Osteocyte (in vitro differentiated cells): ENCODE data around the gene GRM4. TPM values are rescaled to one million over a fixed set of nuclear protein-coding genes. Genes with fewer than 3 reads are reported as not detected.
"Not testable (repeated sequence)": the region's sequence is repeated elsewhere in the genome, so short reads cannot be mapped to it uniquely, and the experiment has no call there.

Source experiments
- DNase-seq: peaks from one replicate; pipeline ENCODE4 v3.0.0; 2021; ENCODE audit warnings: mixed read lengths; ENCODE audit not compliant: unreplicated experiment; ENCODE audit errors: extremely low spot score
- H3K27ac Mint-ChIP-seq: one replicate; pipeline ENCODE4 v1.8.0; 2021; ENCODE audit warnings: mild to moderate bottlenecking, mixed read lengths; ENCODE audit not compliant: unreplicated experiment
- H3K27me3 Mint-ChIP-seq: one replicate; pipeline ENCODE4 v1.8.0; 2021; ENCODE audit warnings: mixed read lengths; ENCODE audit not compliant: unreplicated experiment
- H3K36me3 Mint-ChIP-seq: one replicate; pipeline ENCODE4 v1.8.0; 2021; ENCODE audit warnings: mixed read lengths; ENCODE audit not compliant: unreplicated experiment
- H3K4me1 Mint-ChIP-seq: one replicate; pipeline ENCODE4 v1.8.0; 2021; ENCODE audit warnings: mixed read lengths; ENCODE audit not compliant: unreplicated experiment
- H3K4me3 Mint-ChIP-seq: one replicate; pipeline ENCODE4 v1.8.0; 2021; ENCODE audit warnings: mild to moderate bottlenecking, moderate library complexity, mixed read lengths; ENCODE audit not compliant: unreplicated experiment
- H3K9me3 Mint-ChIP-seq: one replicate; pipeline ENCODE4 v1.8.0; 2021; ENCODE audit warnings: mixed read lengths; ENCODE audit not compliant: unreplicated experiment
- CTCF ChIP-seq: fragments of 200-600 bp; sonication (generic); IDR thresholded peaks from 2 replicates; pipeline ENCODE4 v1.5.0; 2021; ENCODE audit warnings: antibody characterized with exemption, mild to moderate bottlenecking, moderate library complexity
- long read RNA-seq: library from polyadenylated mRNA; unstranded; transcript quantifications from one replicate; pipeline ENCODE4 v2.0.0, GENCODE V29; 2021
- total RNA-seq: library from RNA; stranded (reverse); gene quantifications from 2 replicates; pipeline ENCODE4 v1.2.1, GENCODE V29; 2021

Gene GRM4
- 0.18 and 0.40 TPM in 2 replicates for total RNA-seq
- long read RNA-seq: 0 reads

GRCh38 chr6:34146021-34146782 is at the start of gene GRM4:
Gene GRM4, minus strand, starts transcription at chr6:34146087. Its CDS starts 12,591 bp downstream, at chr6:34133496.
- peak within 1 kb of the TSS; percentile 74 for H3K4me3 Mint-ChIP-seq
- TF ChIP-seq CTCF: no peak

GRCh38 chr6:34194772-34195171 is 48.9 kb upstream of the GRM4 start:
- no peak overlapping the region for H3K27ac Mint-ChIP-seq
- no peaks in the 10 kb centered on the region for H3K9me3 Mint-ChIP-seq
- no peaks in the 10 kb centered on the region for H3K27me3 Mint-ChIP-seq
- H3K4me3 Mint-ChIP-seq: no peak overlapping the region
- TF ChIP-seq CTCF: no peak
- H3K4me1 Mint-ChIP-seq: peaks cover 3% of the 10 kb centered on the region
- no peak for DNase-seq
- H3K36me3 Mint-ChIP-seq: no peaks in the 10 kb centered on the region

More at GRCh38 chr6:34146021-34146782, at the start of gene GRM4:
- Mint-ChIP-seq H3K36me3 (no peaks in the 10 kb centered on the region), H3K4me1 (peaks cover 16% of the 10 kb centered on the region), H3K9me3 (no peaks in the 10 kb centered on the region), H3K27me3 (peaks cover 43% of the 10 kb centered on the region), H3K27ac (no peak within 1 kb of the TSS)
- no peak for DNase-seq

GRCh38 chr6:34190504-34191122 is 44.7 kb upstream of the GRM4 start:
- H3K36me3 Mint-ChIP-seq: no peaks in the 10 kb centered on the region
- no peak for DNase-seq

GRCh38 chr6:34189806-34190503 is 44.1 kb upstream of the GRM4 start:
- no peak for DNase-seq

More at GRCh38 chr6:34190504-34191122, 44.7 kb upstream of the GRM4 start:
- Mint-ChIP-seq H3K4me3 (no peak overlapping the region), H3K4me1 (no peaks in the 10 kb centered on the region), H3K9me3 (no peaks in the 10 kb centered on the region), H3K27me3 (peaks cover 3% of the 10 kb centered on the region), H3K27ac (no peak overlapping the region)
- TF ChIP-seq CTCF: no peak

GRCh38 chr6:34184726-34185125 is 38.8 kb upstream of the GRM4 start:
- H3K9me3 Mint-ChIP-seq, H3K4me3 Mint-ChIP-seq, H3K4me1 Mint-ChIP-seq, H3K36me3 Mint-ChIP-seq, DNase-seq, H3K27me3 Mint-ChIP-seq, H3K27ac Mint-ChIP-seq: not testable (repeated sequence)

More at GRCh38 chr6:34189806-34190503, 44.1 kb upstream of the GRM4 start:
- Mint-ChIP-seq H3K9me3 (no peaks in the 10 kb centered on the region), H3K4me1 (no peaks in the 10 kb centered on the region), H3K4me3 (no peak overlapping the region), H3K27me3 (peaks cover 3% of the 10 kb centered on the region), H3K36me3 (no peaks in the 10 kb centered on the region), H3K27ac (no peak overlapping the region)
- no peak for TF ChIP-seq CTCF
